NOMO-1 treated with dmso at 0.1 percent for 144 hours (cell line): Measurements from ENCODE around the gene NEK7.
A peak's percentile ranks its signal among the peaks of the same experiment; 100 is the strongest.
"Not testable (repeated sequence)": the region's sequence is repeated elsewhere in the genome, so short reads cannot be mapped to it uniquely, and the experiment has no call there.

Source experiments
- DNase-seq: peaks from one replicate; lab custom pipeline; 2025; ENCODE audit not compliant: unreplicated experiment; lab: John Stamatoyannopoulos, UW

Gene NEK7

DNA sequence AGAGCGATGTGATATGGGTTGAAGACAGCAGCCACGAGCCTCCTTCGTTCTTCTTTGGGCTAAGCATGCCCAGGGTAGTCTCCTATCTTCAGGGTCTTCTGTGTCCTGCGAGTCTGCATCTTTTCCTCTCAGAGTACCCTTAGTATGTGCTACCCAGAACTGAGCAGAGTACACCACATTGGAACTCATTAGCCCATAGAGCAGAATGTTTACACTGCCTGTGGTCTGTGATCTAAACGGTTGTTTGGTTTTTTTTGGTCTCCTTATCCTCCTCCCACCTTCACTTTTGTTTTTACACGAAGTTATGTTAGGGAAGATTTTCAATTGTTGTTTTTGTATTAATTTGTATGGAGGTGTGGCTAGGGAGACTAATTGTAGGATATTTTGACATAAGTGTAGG is 126.4 kb downstream of the NEK7 start:
- no peak for DNase-seq

- DNase-seq, result no peak
Observed at GRCh38 chr1:198287916-198288315, 131.1 kb downstream of the NEK7 start.

DNA sequence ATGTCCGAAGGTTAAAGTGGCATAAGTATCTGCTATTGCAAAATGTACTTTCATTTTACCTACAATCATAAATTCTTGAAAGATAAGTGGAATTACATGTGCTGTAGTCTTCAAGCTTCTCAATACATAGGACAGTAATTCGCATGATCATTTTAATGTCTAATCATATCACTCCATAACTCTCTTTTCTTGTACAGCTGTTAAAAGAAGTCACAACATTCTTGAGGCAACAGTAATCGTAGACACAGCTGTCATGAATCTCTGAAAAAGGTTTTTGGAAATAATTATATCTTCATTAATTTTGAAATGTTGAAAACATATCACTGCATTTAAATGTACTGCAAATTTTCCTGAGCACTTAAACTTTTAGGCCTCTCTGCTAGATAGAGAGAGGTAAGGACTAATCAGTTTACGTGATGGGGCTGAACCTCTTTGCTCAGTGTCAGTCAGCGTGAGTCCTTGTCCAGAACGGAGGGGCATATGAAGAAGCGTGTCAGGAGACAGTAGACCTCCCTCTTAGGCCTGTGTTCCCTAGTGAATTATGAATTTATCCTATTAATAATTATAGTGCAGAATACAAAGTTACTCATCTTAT is 133.4 kb downstream of the NEK7 start:
- DNase-seq, result no peak

DNA sequence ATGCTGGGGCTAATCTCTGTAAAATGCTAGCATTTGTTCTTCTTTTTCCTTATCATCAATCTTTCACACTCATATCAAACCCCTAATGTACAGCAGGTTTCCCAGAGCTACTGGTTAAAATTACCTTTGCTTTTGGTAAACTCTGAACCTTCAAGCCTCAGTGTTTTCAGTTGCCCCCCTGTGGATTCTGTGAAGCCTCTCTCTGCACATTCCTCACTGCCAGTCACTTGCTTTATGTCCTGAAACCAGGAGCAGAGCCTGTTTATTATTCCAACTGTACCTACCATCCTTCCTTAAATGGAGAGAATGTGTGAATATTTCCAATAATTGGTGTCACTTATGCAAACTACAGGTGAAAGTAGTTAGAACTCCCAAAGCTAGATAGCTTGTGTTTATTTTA is 134.2 kb downstream of the NEK7 start:
- DNase-seq, result no peak

DNA sequence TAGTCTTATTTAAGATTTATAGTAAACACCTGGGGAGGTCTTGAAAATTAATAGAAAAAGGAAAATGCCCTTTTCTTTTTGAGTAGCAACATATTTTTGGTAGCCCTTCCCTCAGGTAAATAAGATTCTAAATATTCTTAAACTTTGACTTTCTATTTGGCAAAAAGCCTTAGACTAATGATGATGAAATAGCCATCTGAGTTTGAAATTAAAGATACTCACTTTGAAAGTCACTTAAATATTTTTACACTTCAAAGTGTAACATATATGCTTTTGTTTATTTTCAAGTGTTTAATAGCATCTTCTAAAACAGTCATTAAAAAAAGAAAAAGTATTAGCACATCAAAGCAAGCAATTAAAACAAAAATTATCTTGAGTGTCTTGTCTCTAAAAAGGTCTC is 135.1 kb downstream of the NEK7 start:
- no peak for DNase-seq

GRCh38 chr1:198295225-198295624 is 138.4 kb downstream of the NEK7 start:
- no peak for DNase-seq

DNA sequence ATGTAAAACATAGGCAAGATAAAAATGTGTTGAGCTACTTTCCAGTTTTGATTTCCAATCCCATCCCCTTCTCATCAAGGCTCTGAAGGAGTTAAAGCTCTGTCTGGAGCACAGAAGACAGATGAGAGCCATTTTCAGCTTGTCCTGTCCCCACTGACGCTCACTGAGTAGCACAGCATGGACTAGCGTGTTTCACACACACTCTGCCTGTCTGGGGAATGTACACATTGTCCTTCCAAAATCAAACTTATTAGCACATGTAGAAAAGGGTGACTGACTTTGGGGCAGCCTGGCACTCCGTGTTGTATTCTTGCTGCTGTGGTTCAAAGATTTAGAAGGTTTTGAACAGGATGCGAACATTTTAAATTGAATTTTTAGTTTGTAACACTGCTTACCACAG is 139.2 kb downstream of the NEK7 start:
- no peak for DNase-seq

- no peak for DNase-seq
Observed at GRCh38 chr1:198297281-198297680, 140.5 kb downstream of the NEK7 start.

GRCh38 chr1:198298640-198299039 is 141.8 kb downstream of the NEK7 start:
- no peak for DNase-seq

DNA sequence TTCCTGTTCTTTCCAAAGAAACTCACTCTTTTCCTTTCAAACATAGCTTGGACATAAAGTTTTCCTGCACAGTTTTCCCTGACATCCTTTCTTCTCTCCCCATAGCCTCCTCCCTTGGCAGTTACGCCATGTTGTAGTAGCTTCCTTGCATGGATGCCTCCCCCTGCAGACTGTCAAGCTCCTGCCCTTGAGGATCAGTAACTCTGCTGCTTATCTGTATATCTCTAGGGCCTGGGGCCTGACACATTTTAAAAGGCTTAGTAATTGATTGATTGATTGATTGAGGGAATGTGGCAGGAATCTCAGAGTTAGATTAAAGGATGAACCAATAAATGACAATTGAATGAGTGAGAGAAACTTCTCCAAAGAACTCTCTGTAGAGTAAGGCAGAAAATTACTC is 143.7 kb downstream of the NEK7 start:
- no peak for DNase-seq

- no peak for DNase-seq
Observed at GRCh38 chr1:198304431-198304830, 147.6 kb downstream of the NEK7 start.

DNA sequence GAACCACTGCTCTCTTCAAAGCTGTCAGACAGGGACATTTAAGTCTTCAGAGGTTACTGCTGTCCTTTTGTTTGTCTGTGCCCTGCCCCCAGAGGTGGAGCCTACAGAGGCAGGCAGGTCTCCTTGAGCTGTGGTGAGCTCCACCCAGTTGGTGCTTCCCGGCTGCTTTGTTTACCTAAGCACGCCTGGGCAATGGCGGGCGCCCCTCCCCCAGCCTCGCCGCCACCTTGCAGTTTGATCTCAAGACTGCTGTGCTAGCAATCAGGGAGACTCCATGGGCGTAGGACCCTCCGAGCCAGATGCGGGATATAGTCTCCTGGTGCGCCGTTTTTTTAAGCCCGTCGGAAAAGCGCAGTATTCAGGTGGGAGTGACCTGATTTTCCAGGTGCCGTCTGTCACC is 158.0 kb downstream of the NEK7 start:
- DNase-seq, result not testable (repeated sequence)

GRCh38 chr1:198315331-198315730 is 158.5 kb downstream of the NEK7 start:
- DNase-seq, result not testable (repeated sequence)

GRCh38 chr1:198316546-198317100 is 159.8 kb downstream of the NEK7 start:
- DNase-seq, result no peak

GRCh38 chr1:198318085-198318484 is 161.3 kb downstream of the NEK7 start:
- no peak for DNase-seq

DNA sequence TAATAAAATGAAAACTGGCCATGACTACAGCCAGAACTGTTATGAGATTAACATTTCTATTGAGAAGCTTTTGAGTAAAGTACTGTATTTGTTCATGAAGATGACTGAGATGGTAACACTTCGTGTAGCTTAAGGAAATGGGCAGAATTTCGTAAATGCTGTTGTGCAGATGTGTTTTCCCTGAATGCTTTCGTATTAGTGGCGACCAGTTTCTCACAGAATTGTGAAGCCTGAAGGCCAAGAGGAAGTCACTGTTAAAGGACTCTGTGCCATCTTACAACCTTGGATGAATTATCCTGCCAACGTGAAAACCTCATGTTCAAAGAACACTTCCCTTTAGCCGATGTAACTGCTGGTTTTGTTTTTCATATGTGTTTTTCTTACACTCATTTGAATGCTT is 164.0 kb downstream of the NEK7 start:
- DNase-seq, result peak; percentile 9

DNA sequence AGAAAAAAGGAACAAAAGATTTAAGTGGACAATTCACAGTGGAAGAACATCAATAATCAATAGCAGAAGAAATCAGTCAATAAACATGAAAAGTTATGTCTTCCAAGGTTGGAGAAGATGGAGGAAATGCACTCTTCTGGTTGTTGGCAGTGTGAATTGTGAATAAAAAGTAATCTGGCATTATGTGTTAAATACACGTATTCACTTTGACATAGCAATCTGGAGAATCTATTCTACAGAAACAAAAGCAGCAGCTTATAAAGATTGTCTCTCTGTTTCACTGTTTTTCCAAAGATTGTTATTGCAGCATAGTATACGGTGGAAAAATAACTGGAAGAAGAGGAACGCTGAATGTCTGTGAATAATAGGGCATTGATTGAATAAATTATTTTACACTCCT is 169.4 kb downstream of the NEK7 start:
- no peak for DNase-seq

DNA sequence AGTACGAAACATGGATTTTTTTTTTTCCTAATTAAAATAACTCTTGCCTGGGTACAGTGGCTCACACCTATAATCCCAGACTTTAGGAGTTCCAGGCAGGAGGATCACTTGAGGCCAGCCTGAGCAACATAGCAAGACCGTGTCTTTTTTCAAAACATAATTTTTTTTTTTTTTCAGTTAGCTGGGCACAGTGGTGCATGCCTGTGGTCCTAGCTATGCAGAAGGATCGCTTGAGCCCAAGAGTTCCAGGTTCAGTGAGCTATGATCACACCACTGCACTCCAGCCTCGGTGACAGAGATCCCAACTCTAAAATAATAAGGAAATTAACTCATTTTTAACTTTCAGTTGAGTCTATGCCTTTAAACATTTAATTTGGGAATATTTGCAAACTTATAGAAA is 170.1 kb downstream of the NEK7 start:
- no peak for DNase-seq

DNA sequence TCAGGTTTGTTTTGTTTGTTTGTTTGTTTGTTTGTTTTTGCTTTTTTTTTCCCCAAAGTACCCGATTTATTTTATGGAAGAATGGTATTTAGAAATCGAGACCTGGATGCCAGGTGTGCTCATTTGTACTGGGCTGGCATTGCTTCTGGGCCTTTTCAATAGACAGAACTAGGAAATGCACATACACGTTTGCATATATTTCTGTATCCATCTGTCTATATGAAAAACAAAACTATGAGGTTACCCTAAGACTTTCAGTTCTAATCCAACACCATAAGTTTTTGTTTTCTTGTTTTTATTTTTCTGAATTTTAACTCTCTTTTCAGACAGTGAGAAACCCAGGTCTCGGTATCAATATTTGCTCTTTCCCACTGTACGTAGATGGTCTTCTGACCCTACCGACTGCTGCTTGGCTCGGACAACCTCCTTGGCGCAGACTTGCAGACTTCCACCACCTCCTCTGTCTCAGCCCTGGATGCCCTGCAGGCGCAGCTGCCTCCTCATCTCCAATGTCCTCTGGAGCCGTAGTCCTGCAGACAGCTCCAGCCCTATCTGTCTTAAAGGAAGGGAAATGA is 171.7 kb downstream of the NEK7 start:
- no peak for DNase-seq

DNA sequence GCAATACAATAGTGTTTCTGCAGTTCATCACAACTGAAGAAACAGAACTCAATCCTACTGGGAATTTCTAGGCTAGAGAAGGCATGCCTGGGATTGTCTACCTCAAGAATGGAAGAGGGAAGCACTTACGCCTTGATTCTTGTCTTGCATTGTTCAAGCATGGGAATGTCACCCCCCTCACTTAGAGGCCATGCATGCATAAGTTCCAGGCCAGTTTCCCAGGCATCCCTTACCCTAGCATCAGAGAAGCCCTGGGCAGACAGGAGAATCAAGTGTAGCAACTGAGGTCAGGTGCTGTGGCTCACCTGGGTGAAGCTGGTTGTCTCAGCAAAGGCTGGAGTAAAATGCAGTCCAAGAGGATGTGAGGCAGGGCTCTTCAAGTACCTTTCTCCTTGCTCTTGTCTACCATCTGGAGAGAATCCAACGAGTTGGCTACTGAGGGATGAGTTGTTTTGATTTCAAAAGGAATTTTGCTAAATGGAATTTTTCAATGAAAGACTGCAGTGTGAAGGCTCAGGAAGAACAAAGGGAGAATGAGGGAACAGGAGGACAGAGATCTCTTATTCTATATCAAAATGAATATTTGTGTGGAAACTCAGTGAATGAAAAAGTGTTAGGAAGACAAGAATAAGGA is 174.3 kb downstream of the NEK7 start:
- DNase-seq, result no peak

- DNase-seq, result no peak
Observed at GRCh38 chr1:198333744-198334143, 176.9 kb downstream of the NEK7 start.

- DNase-seq, result no peak
Observed at GRCh38 chr1:198335663-198336062, 178.9 kb downstream of the NEK7 start.

DNA sequence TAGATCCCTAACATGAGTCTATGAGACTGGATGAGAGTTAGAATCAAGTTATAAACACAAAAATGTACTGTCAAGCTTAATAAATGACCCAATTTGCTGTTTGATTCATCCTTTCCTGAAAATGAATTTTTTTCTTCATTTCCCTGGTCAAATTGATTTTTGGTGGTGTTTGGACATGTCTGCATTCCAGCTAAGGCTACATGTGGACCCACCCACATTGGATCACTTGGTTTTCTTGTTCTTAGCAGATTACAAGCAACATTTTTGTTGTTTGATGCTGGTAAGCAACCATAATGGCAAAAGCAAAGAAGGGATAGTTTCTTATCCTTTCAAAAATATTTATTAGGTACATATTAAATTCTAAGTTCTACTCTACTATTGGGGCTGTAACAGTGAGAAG is 181.1 kb downstream of the NEK7 start:
- DNase-seq, result no peak
